Adipose tissue (tissue), 3 donors: ENCODE data around the gene FOXL3. TPM values are rescaled to one million over a fixed set of nuclear protein-coding genes. Genes with fewer than 3 reads are reported as not detected.

ENCODE experiments used
- H3K27ac ChIP-seq: one replicate; pipeline ENCODE4 v1.5.1; 2013; ENCODE audit warnings: low read depth, low read length
- WGBS, 3 donors: extraction: QIAGEN DNeasy Blood & Tissue Kit; methylation state at CpG; one replicate each; pipeline ENCODE4 v1.1.7; 2013; 5-methylcytosine and 5-hydroxymethylcytosine counted together
- polyA plus RNA-seq, 3 donors: library from polyadenylated mRNA; stranded (reverse); fragments of 200-250 nt; gene quantifications; one replicate each; pipeline ENCODE4 v1.2.3, GENCODE V29; 2013
- donor health status: healthy with polysubstance abuse.
- donor health status: Bipolar disorder and iron deficiency.
- donor health status: healthy.

Gene FOXL3
- polyA plus RNA-seq, 3 donors, result not detected

DNA sequence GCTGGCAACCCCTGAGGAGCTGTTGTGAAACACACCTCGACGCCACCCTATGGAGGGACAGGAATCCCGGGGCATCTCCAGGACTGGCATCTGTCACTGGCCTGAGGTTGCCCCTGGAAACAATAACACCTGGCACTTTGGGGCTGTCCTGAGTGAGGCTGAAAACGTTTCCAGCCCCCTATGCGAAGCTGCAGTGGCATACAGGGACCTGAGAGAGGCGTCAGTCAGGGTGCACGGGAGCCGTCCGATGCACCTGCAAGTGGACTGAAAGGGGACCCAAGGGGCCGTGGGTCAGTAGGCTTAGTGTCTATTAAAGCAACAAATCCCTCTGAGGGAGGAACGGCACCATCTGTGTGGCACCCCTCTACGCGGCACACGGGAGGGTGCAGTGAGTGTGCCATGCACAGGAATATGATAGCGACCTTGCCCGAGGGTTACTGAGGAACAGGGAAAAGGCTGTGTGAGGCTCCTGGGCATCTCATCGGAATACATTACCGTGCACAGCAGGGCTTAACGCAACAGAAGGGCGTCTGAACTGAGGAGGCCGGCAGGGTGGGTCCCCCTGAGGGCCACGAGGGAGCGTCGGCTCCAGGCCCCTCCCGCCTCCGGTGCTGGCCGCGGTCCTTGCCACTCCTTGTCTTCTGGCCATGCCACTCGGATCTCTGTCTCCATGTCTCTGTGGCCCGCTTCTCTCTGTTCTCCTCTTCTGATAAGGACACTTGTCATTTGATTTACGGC lies 50.4 kb downstream of the FOXL3 start:
- 53 to 81% (median 75%) methylated on average over 28 to 31 of the region's 31 CpGs for WGBS, 3 donors

More for the DNA sequence above, 50.4 kb downstream of the FOXL3 start:
- no peak overlapping the region for H3K27ac ChIP-seq

Other genes starting within 250 kb of the FOXL3 start
- 100 to 1,000 TPM in 1 of 3 donors, 10 to 100 TPM in 2; 16.0 to 105 (median 34.3) TPM for gene FAM20C, start 97.6 kb upstream of the FOXL3 start, polyA plus RNA-seq
- gene PDGFA, start 229.7 kb downstream of the FOXL3 start, polyA plus RNA-seq, result 10 to 100 TPM in 2 of 3 donors, 1 to 10 TPM in 1; 9.9 to 40.2 (median 11.7) TPM